ENCODE data around the gene SLC13A1.

DNA sequence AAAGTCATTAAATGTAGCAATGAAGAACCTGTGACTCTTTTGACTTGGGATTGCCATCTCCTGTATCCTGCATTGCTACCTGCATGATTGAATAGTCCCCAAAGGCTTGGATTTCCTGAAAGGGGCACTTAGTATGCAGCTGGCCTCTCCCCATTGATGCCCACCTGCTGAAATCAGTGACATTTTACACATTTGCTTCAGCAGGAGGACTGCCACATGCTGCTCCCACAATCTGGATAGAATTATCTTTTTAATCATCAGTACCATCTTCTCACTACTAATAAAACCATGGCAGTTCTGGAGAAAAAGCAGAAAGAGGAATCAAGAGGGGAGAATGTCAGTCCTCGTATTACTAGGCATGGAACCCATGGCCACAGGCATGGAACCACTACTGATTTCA lies 67.8 kb downstream of the SLC13A1 start:
- TF ChIP-seq POLR2AphosphoS5 (IDR thresholded peaks at IDR 0.05): no peak
- TF ChIP-seq, protein P1, sequence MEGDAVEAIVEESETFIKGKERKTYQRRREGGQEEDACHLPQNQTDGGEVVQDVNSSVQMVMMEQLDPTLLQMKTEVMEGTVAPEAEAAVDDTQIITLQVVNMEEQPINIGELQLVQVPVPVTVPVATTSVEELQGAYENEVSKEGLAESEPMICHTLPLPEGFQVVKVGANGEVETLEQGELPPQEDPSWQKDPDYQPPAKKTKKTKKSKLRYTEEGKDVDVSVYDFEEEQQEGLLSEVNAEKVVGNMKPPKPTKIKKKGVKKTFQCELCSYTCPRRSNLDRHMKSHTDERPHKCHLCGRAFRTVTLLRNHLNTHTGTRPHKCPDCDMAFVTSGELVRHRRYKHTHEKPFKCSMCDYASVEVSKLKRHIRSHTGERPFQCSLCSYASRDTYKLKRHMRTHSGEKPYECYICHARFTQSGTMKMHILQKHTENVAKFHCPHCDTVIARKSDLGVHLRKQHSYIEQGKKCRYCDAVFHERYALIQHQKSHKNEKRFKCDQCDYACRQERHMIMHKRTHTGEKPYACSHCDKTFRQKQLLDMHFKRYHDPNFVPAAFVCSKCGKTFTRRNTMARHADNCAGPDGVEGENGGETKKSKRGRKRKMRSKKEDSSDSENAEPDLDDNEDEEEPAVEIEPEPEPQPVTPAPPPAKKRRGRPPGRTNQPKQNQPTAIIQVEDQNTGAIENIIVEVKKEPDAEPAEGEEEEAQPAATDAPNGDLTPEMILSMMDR (IDR thresholded peaks at IDR 0.05): no peak

Data from esophagus muscularis mucosa (tissue), 3 donors.